GM19193 (cell line): ENCODE results near the gene ALOX12B.

Experiments
- POLR2A ChIP-seq: IDR thresholded peaks from 4 replicates; pipeline ENCODE4 v1.6.1; 2011; ENCODE audit not compliant: insufficient read depth, insufficient read length; ENCODE audit errors: extremely low read depth

ALOX12B gene

GRCh38 chr17:8062807-8063483, 24.6 kb downstream of the ALOX12B start:
- no peak for TF ChIP-seq POLR2A

- TF ChIP-seq POLR2A, result no peak
These were observed 25.1 kb downstream of the ALOX12B start for GRCh38 chr17:8062435-8062806.

GRCh38 chr17:8060274-8060673, 27.2 kb downstream of the ALOX12B start:
- no peak for TF ChIP-seq POLR2A

DNA sequence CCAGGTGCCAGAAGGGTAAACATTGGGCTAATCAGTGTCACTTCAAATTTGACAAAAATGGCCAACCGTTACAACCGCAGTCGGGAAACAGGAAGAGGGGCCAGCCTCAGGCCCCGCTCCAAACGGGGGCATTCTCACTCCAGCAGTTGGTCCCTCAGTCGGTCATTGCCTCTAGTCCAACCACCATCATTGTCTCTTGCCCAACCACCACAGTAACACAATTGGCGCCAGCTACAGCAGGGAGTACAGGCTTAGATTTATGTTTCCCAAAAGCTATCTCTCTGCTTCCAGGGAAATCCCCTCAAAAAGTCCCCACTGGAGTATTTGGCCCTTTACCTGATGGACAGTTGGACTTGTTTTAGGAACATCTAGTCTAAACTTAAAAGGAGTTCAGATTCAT, 28.4 kb downstream of the ALOX12B start:
- no peak for TF ChIP-seq POLR2A

GRCh38 chr17:8057691-8058114, 29.8 kb downstream of the ALOX12B start:
- TF ChIP-seq POLR2A, result no peak

DNA sequence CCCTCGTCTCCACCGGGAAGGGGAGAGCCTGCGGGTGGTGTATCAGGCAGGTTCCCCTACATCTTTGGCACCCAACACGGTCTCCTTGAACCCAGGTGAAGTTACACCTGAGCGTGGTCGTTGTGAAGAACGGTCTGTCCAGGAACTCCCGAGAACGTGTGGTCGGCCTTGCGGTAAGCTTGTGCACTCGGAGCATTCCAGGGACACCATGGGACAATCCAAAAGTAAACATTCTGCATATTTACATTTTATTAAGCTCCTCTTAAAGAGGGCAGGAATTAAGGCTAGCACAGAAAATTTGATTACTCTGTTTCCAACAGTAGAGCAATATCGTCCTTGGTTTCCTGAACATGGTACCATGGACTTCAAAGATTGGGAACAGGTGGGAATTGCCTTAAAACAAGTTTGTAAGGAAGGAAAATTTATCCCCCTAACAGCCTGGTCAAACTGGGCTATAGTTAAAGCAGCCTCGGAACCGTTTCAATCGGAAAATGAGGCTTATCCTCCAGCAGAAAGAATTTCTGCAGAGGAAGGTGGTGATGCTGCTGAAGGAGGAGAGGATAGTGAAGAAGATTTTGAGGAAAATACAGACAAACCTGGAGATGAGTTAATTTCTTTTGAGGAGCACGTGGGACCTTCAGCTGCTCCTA, 30.4 kb downstream of the ALOX12B start:
- TF ChIP-seq POLR2A, result no peak

DNA sequence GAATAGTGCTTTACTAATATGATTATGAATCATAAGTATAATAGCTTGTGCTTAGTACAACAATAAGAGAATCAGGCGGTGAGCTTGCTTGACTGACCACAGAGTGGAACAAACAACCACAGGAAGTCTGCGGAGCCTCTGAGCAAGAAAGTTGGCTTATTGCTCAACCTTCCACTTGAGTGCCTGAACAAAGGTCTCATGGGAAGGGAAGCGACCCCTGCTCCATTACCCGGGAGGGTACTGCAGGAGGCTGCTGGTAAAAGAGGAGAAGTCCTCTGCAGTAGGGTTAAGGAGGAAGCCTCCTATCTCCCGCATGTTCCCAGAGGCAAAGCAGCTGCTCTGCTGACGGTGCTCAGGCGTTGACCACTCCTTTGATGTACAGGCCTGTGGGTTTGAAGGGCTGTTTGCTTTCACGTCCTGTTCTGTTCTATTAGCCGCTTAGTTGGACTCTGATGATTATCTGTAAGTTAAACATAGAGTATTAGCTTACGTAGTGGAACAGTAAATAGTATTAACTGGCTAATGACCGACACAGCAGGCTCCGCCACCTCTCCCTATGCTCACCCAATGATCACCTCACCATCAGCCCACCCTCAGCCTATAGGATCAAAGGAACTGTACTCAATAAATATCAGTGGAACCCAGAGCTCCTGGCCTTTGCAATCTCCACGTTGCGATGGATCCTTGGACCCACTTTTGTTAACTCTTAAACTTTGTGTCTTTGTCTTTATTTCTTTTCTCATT, 31.1 kb downstream of the ALOX12B start:
- TF ChIP-seq POLR2A, result no peak

GRCh38 chr17:8055851-8056231, 31.7 kb downstream of the ALOX12B start:
- TF ChIP-seq POLR2A, result no peak

DNA sequence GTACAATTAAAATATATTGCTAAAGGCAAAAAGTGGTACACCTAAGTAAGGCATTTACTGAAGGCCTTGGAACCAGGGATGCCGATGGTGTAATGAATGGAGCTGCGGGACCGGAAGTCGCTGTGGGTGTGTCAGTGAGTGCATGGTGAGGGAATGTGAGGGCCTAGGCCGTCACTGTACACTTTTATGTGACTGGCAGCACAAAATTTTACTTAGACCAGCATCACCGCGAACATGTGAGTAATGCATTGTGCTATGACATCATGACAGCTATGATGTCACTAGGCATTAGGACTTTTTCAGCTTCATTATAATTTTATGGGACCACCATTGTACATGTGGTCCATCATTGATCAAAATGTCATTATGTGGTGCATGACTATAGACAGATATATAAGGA, 33.9 kb downstream of the ALOX12B start:
- no peak for TF ChIP-seq POLR2A

DNA sequence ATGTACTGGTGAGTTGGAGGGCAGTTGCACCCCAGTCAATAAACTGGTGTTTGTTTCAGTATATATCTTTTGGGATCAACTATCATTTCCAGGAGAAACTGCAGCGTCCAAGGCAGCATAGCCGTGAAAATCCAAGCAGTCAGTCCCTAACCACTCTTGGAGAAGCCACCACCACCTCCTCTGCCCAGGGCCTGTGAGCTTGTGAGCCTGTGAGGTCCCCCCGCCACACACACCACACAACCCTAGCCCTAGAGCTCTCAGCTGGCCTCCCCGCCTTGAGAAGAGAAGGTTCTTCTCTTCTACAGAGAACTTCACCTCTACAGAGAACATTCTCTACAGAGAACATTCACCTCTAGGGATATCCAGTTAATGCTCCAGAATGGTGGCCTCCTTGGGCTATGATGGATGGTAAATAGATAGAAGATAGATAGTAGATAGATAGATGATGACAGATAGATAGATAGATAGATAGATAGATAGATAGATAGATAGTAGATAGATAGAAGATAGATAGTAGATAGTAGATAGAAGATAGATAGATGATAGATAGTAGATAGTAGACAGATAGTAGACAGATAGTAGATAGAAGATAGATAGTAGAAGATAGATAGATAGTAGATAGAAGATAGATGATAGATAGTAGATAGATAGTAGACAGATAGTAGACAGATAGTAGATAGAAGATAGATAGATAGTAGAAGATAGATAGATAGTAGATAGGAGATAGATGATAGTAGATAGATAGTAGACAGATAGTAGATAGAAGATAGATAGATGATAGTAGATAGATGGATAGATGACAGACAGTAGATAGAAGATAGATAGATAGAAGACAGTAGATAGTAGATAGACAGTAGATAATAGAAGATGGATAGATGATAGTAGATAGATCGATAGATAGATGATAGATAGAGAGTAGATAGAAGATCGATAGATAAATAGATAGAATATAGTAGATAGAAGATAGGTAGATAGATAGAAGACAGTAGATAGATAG, 35.0 kb downstream of the ALOX12B start:
- no peak for TF ChIP-seq POLR2A

GRCh38 chr17:8051831-8052230, 35.7 kb downstream of the ALOX12B start:
- no peak for TF ChIP-seq POLR2A

DNA sequence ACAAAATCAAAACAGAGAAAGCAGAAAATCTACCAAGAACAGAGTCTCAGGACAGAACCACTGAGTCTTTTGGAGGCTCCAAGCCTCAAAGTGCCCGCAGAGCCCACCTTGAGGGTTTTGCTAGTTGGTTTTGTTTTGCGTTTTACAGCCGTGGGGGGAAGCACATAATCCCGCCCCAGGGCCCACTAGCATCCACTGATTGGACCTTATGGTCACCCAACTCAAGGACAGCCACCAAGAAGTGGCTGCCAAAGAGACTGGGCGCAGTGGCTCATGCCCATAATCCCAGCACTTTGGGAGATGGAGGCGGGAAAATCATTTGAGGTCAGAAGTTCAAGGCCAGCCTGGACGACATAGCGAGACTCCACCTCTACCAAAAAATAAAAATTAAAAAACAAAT, 38.8 kb downstream of the ALOX12B start:
- no peak for TF ChIP-seq POLR2A

DNA sequence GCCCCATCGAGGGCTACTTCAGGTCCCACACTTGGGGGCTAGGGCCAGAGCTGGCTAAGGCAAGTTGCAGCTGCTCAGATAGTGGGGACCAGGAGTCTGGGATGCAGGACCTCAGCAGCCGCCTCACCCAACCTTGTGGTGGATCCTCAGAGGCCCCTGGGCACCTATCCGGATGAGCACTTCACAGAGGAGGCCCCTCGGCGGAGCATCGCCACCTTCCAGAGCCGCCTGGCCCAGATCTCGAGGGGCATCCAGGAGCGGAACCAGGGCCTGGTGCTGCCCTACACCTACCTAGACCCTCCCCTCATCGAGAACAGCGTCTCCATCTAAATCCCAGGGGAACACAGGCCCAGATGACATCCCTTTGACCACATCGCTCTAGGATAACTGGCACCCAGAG, 39.3 kb downstream of the ALOX12B start:
- TF ChIP-seq POLR2A, result no peak

DNA sequence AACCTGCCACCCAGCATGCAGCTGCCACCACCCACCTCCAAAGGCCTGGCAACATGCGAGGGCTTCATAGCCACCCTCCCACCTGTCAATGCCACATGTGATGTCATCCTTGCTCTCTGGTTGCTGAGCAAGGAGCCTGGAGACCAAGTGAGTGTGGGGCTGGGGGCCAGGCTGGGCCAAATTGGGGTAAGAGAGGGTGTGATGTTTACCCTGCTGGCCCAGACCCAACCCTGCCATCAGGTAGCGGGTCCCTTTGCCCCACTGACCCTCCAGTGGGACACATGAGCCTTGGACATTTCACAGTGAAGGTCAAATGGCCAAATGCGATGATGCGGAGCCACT, 39.8 kb downstream of the ALOX12B start:
- TF ChIP-seq POLR2A, result no peak
